Esophagus squamous epithelium (tissue), 5 donors: ENCODE data around the gene DIS3L2. TPM values are rescaled to one million over a fixed set of nuclear protein-coding genes. Genes with fewer than 3 reads are reported as not detected.

Source experiments
- DNase-seq: peaks from one replicate; lab custom pipeline; 2025; lab: John Stamatoyannopoulos, UW
- H3K27ac ChIP-seq, 4 donors: fragments of 200-600 bp; sonication (generic); one replicate each; pipeline ENCODE4 v1.5.1; 2016 to 2019; ENCODE audit warnings: mild to moderate bottlenecking in 1 of 4
- H3K27me3 ChIP-seq, 4 donors: fragments of 200-600 bp; sonication (generic); 1 replicate in 3 of 4; 2 replicates in 1 of 4; pipeline versions ENCODE4 v1.5.1 to v1.6.0; 2017 to 2021; ENCODE audit warnings: antibody characterized with exemption in 1 of 4
- H3K36me3 ChIP-seq, 3 donors: fragments of 200-600 bp; sonication (generic); one replicate each; pipeline ENCODE4 v1.5.1; 2016 to 2019
- H3K4me1 ChIP-seq, 3 donors: fragments of 200-600 bp; sonication (generic); one replicate each; pipeline ENCODE4 v1.5.1; 2017 to 2019
- H3K4me3 ChIP-seq, 4 donors: fragments of 200-600 bp; sonication (generic); 1 replicate in 3 of 4; 2 replicates in 1 of 4; pipeline ENCODE4 v1.5.1; 2016 to 2019; ENCODE audit warnings: mild to moderate bottlenecking in 2 of 4, moderate library complexity in 1 of 4
- H3K9me3 ChIP-seq, 3 donors: fragments of 200-600 bp; sonication (generic); one replicate each; pipeline ENCODE4 v1.5.1; 2016 to 2019
- CTCF ChIP-seq, 6 experiments: fragments of 450-650 bp in 4 of 6; fragments of 200-600 bp in 2 of 6; sonication (generic) in 2 of 6; IDR thresholded peaks; one replicate each; pipeline ENCODE4 v1.5.1; 2016 to 2019; ENCODE audit warnings: antibody characterized with exemption in 6 of 6, mild to moderate bottlenecking in 4 of 6, moderate library complexity in 4 of 6
- POLR2A ChIP-seq, 4 donors: fragments of 450-650 bp; IDR thresholded peaks; one replicate each; pipeline ENCODE4 v1.6.1; 2017; ENCODE audit warnings: antibody characterized with exemption in 4 of 4, mild to moderate bottlenecking in 4 of 4, moderate library complexity in 3 of 4
- WGBS, 2 donors: methylation state at CpG; one replicate each; pipeline ENCODE4 v1.1.5; 2018; 5-methylcytosine and 5-hydroxymethylcytosine counted together
- intact Hi-C: fragments of 100-400 bp; cut with DNase I; formaldehyde crosslinking; loops from one replicate; pipeline ENCODE4 v1.15.0; 2022
- total RNA-seq, 4 donors: library from RNA; depleted of rRNA; stranded (reverse); fragments of >200 nt; gene quantifications; one replicate each; pipeline ENCODE4 v1.1.0, GENCODE V29; 2016
- donor health status: DM: yes; HTN: yes; CAD: no.

Gene DIS3L2
- 10 to 100 TPM; 14.5 to 42.8 (median 32.4) TPM for total RNA-seq

- DNase-seq, result peak; percentile 13
- H3K27ac ChIP-seq, result peak within 1 kb of the TSS; percentile 78 to 91 (median 84)
- WGBS, 2 donors, result 0 to 1% methylated on average over 17 to 19 of the region's 83 CpGs
- peaks cover 8 to 34% (median 16%) of the 10 kb centered on the region in 3 donors for H3K4me1 ChIP-seq
- H3K9me3 ChIP-seq, result no peaks in the 10 kb centered on the region
- H3K27me3 ChIP-seq, result no peaks in the 10 kb centered on the region
- peak within 1 kb of the TSS; percentile 68 to 96 (median 78) for H3K4me3 ChIP-seq
- intact Hi-C loops, result no loop called here
- TF ChIP-seq POLR2A (IDR thresholded peaks at IDR 0.05), result peak in 3 of 4 donors; percentile 3 to 54 (median 39)
- peak in 1 of 6 experiments; percentile 23 for TF ChIP-seq CTCF (IDR thresholded peaks at IDR 0.05)
- H3K36me3 ChIP-seq, result no peaks in the 10 kb centered on the region
These were observed at the start of gene DIS3L2 for GRCh38 chr2:231961349-231962166. Gene DIS3L2, plus strand, starts transcription at chr2:231961713. Its CDS starts 53,215 bp downstream, at chr2:232014928.

GRCh38 chr2:231914077-231914690 is 47.3 kb upstream of the DIS3L2 start:
- H3K4me3 ChIP-seq, result no peak overlapping the region
- TF ChIP-seq CTCF (IDR thresholded peaks at IDR 0.05), result no peak
- TF ChIP-seq POLR2A (IDR thresholded peaks at IDR 0.05), result no peak
- no peak for DNase-seq
- peaks cover 0 to 4% (median 0%) of the 10 kb centered on the region in 3 donors for H3K4me1 ChIP-seq
- H3K36me3 ChIP-seq, result no peaks in the 10 kb centered on the region
- peaks cover 0 to 8% (median 0%) of the 10 kb centered on the region in 4 donors for H3K27me3 ChIP-seq
- H3K9me3 ChIP-seq, result no peaks in the 10 kb centered on the region
- intact Hi-C loops, result no loop called here
- 86 to 87% methylated on average over 8 of the region's 14 CpGs for WGBS, 2 donors
- no peak overlapping the region for H3K27ac ChIP-seq

- Histone ChIP-seq H3K4me1 (peaks cover 0 to 4% (median 0%) of the 10 kb centered on the region in 3 donors), H3K27me3 (peaks cover 0 to 33% (median 0%) of the 10 kb centered on the region in 4 donors)
These were observed 44.0 kb upstream of the DIS3L2 start for GRCh38 chr2:231917280-231918066.

GRCh38 chr2:231918501-231919330 is 42.8 kb upstream of the DIS3L2 start:
- no peak for TF ChIP-seq CTCF (IDR thresholded peaks at IDR 0.05)
- TF ChIP-seq POLR2A (IDR thresholded peaks at IDR 0.05), result no peak
- WGBS, 2 donors, result 94% methylated on average over 4 to 11 of the region's 21 CpGs

More at GRCh38 chr2:231917280-231918066, 44.0 kb upstream of the DIS3L2 start:
- Histone ChIP-seq H3K9me3 (no peaks in the 10 kb centered on the region), H3K36me3 (no peaks in the 10 kb centered on the region), H3K27ac (no peak overlapping the region), H3K4me3 (no peak overlapping the region)
- intact Hi-C loops, result no loop called here
- WGBS, 2 donors, result 28 to 53% methylated on average over 7 to 8 of the region's 10 CpGs
- no peak for TF ChIP-seq POLR2A (IDR thresholded peaks at IDR 0.05)
- TF ChIP-seq CTCF (IDR thresholded peaks at IDR 0.05), result no peak
- DNase-seq, result no peak

More at GRCh38 chr2:231918501-231919330, 42.8 kb upstream of the DIS3L2 start:
- Histone ChIP-seq H3K27me3 (peaks cover 0 to 45% (median 0%) of the 10 kb centered on the region in 4 donors), H3K4me3 (no peak overlapping the region), H3K36me3 (no peaks in the 10 kb centered on the region), H3K4me1 (peaks cover 0 to 4% (median 0%) of the 10 kb centered on the region in 3 donors), H3K27ac (no peak overlapping the region), H3K9me3 (no peaks in the 10 kb centered on the region)
- intact Hi-C loops, result no loop called here
- DNase-seq, result no peak
